Muscle layer of colon (tissue), 2 donors: Measurements from ENCODE around the gene CHRNA9.

Experiments
- H3K27ac ChIP-seq: one replicate; pipeline ENCODE4 v1.7.0; 2013; ENCODE audit warnings: low read depth, mild to moderate bottlenecking, low read length, moderate library complexity
- H3K27me3 ChIP-seq, 2 donors: one replicate each; pipeline ENCODE4 v1.7.0; 2013; ENCODE audit warnings: low read length in 2 of 2, mild to moderate bottlenecking in 2 of 2; ENCODE audit not compliant: insufficient read depth in 2 of 2, control insufficient read depth in 1 of 2
- H3K36me3 ChIP-seq: one replicate; pipeline ENCODE4 v1.7.0; 2013; ENCODE audit warnings: mild to moderate bottlenecking, low read length; ENCODE audit not compliant: insufficient read depth
- H3K4me1 ChIP-seq: one replicate; pipeline ENCODE4 v1.7.0; 2013; ENCODE audit warnings: mild to moderate bottlenecking, low read length; ENCODE audit not compliant: insufficient read depth
- H3K4me3 ChIP-seq, 2 donors: one replicate each; pipeline ENCODE4 v1.7.0; 2013; ENCODE audit warnings: low read length in 2 of 2, low read depth in 1 of 2, mild to moderate bottlenecking in 1 of 2, moderate library complexity in 1 of 2
- H3K9ac ChIP-seq: one replicate; pipeline ENCODE4 v1.7.0; 2013; ENCODE audit warnings: low read length
- H3K9me3 ChIP-seq: one replicate; pipeline ENCODE4 v1.7.0; 2013; ENCODE audit warnings: mild to moderate bottlenecking, low read length
- donor health status: abdominal sarcoma.
- donor health status: Adenocarcinoma of cecum.

CHRNA9 gene

GRCh38 chr4:40395166-40395900 is 60.2 kb downstream of the CHRNA9 start:
- H3K9me3 ChIP-seq, result no peaks in the 10 kb centered on the region
- H3K4me3 ChIP-seq, result no peak overlapping the region
- H3K4me1 ChIP-seq, result peaks cover 5% of the 10 kb centered on the region
- no peaks in the 10 kb centered on the region for H3K27me3 ChIP-seq
- no peak overlapping the region for H3K27ac ChIP-seq
- H3K9ac ChIP-seq, result no peak overlapping the region
- no peaks in the 10 kb centered on the region for H3K36me3 ChIP-seq

GRCh38 chr4:40395908-40396793 is 61.0 kb downstream of the CHRNA9 start:
- no peak overlapping the region for H3K27ac ChIP-seq
- no peak overlapping the region for H3K9ac ChIP-seq
- no peak overlapping the region for H3K4me3 ChIP-seq
- no peaks in the 10 kb centered on the region for H3K27me3 ChIP-seq
- H3K4me1 ChIP-seq, result peaks cover 5% of the 10 kb centered on the region
- no peaks in the 10 kb centered on the region for H3K36me3 ChIP-seq
- H3K9me3 ChIP-seq, result no peaks in the 10 kb centered on the region

- Histone ChIP-seq H3K27ac (no peak overlapping the region), H3K36me3 (no peaks in the 10 kb centered on the region), H3K27me3 (no peaks in the 10 kb centered on the region), H3K9ac (no peak overlapping the region), H3K4me1 (peaks cover 5% of the 10 kb centered on the region), H3K4me3 (no peak overlapping the region), H3K9me3 (no peaks in the 10 kb centered on the region)
Observed at GRCh38 chr4:40399578-40399977, 64.4 kb downstream of the CHRNA9 start.

- peaks cover under 1% of the 10 kb centered on the region for H3K4me1 ChIP-seq
- no peak overlapping the region for H3K27ac ChIP-seq
- no peaks in the 10 kb centered on the region for H3K9me3 ChIP-seq
- no peaks in the 10 kb centered on the region for H3K27me3 ChIP-seq
- no peaks in the 10 kb centered on the region for H3K36me3 ChIP-seq
- no peak overlapping the region for H3K4me3 ChIP-seq
- no peak overlapping the region for H3K9ac ChIP-seq
Observed at GRCh38 chr4:40401096-40401495, 66.0 kb downstream of the CHRNA9 start.

GRCh38 chr4:40401631-40402030 is 66.5 kb downstream of the CHRNA9 start:
- Histone ChIP-seq H3K9ac (no peak overlapping the region), H3K36me3 (no peaks in the 10 kb centered on the region), H3K4me1 (no peaks in the 10 kb centered on the region), H3K4me3 (no peak overlapping the region), H3K27ac (no peak overlapping the region), H3K27me3 (no peaks in the 10 kb centered on the region), H3K9me3 (no peaks in the 10 kb centered on the region)

- Histone ChIP-seq H3K36me3 (no peaks in the 10 kb centered on the region), H3K27ac (no peak overlapping the region), H3K9me3 (no peaks in the 10 kb centered on the region), H3K4me3 (no peak overlapping the region), H3K9ac (no peak overlapping the region), H3K27me3 (no peaks in the 10 kb centered on the region), H3K4me1 (no peaks in the 10 kb centered on the region)
Observed at GRCh38 chr4:40402556-40402955, 67.4 kb downstream of the CHRNA9 start.

- no peaks in the 10 kb centered on the region for H3K4me1 ChIP-seq
Observed at GRCh38 chr4:40403081-40403480, 67.9 kb downstream of the CHRNA9 start.

More at GRCh38 chr4:40403081-40403480, 67.9 kb downstream of the CHRNA9 start:
- H3K4me3 ChIP-seq, result no peak overlapping the region
- no peaks in the 10 kb centered on the region for H3K27me3 ChIP-seq
- no peaks in the 10 kb centered on the region for H3K9me3 ChIP-seq
- H3K36me3 ChIP-seq, result no peaks in the 10 kb centered on the region
- H3K9ac ChIP-seq, result no peak overlapping the region
- H3K27ac ChIP-seq, result no peak overlapping the region
